Measurements from ENCODE around the gene TASL. TPM values are rescaled to one million over a fixed set of nuclear protein-coding genes. Genes with fewer than 3 reads are reported as not detected.
A peak's percentile ranks its signal among the peaks of the same experiment; 100 is the strongest.

The TASL gene, protein sequence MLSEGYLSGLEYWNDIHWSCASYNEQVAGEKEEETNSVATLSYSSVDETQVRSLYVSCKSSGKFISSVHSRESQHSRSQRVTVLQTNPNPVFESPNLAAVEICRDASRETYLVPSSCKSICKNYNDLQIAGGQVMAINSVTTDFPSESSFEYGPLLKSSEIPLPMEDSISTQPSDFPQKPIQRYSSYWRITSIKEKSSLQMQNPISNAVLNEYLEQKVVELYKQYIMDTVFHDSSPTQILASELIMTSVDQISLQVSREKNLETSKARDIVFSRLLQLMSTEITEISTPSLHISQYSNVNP
- not detected in 2 replicates for polyA plus RNA-seq (2011; rRNA removed)
- polyA plus RNA-seq (2012; cell fraction: cytosol; rRNA removed): not detected in 2 replicates
- polyA plus RNA-seq (2012; cell fraction: nucleus; rRNA removed): not detected in 2 replicates
- polyA plus RNA-seq (2017; fragmentation: RNase III; extraction: RNeasy Plus Mini Kit Qiagen cat#74134 plus additional on column Dnase treatment): not detected in 3 replicates
- not detected in 2 replicates for polyA minus RNA-seq (2011; rRNA and poly(A)+ RNA removed)

GRCh38 chrX:30577362-30577991 lies at the start of gene TASL:
TASL (minus strand) TSS chrX:30577766; CDS start chrX:30560355, 17,411 bp downstream.
- ChIA-PET CTCF (interaction anchor here (0.7 kb wide), 1 partner anchor 258 kb away, joined by 3 read pairs; no protein-coding TSS in a partner anchor), POLR2A (no interaction called here)
- Histone ChIP-seq H3K27ac (no peak within 1 kb of the TSS), H3K4me3 (no peak within 1 kb of the TSS), H3K4me2 (no peak within 1 kb of the TSS), H3K9me3 (no peaks in the 10 kb centered on the region), H3K4me1 (no peaks in the 10 kb centered on the region)
- WGBS (ENCODE audit: missing lambda C conversion rate): 54% methylated on average over 10 of the region's 10 CpGs
- ATAC-seq (no peak), DNase-seq (ENCODE audit: low read depth in 1 of 2, low spot score in 1 of 2) (no peak), FAIRE-seq (no peak)
- TF ChIP-seq JUNB (IDR thresholded peaks at IDR 0.05) (no peak), ATOH8 (CRISPR knock-in tag; IDR thresholded peaks at IDR 0.05; ENCODE audit: low read depth) (no peak), USF2 (IDR thresholded peaks at IDR 0.05) (no peak), ELK1 (IDR thresholded peaks at IDR 0.05; ENCODE audit: low read depth, low read length) (no peak), NFE2L2 (conservative IDR thresholded peaks at IDR 0.05; ENCODE audit: low read length) (no peak), E2F6 (IDR thresholded peaks at IDR 0.05; ENCODE audit: borderline replicate concordance, low read depth) (no peak)

- peaks cover 7% of the 10 kb centered on the region; the same call in 1 of the 3 replicates for H3K4me1 ChIP-seq
- ChIA-PET POLR2A (no interaction called here), CTCF (interaction anchor here (0.6 kb wide), 1 partner anchor 9 kb away, joined by 3 read pairs; no protein-coding TSS in a partner anchor)
- WGBS (ENCODE audit: missing lambda C conversion rate): 13% methylated on average over 2 of the region's 2 CpGs
- DNase-seq (ENCODE audit: low read depth in 1 of 2, low spot score in 1 of 2) (no peak), ATAC-seq (no peak), FAIRE-seq (peak; percentile 51)
- TF ChIP-seq, protein P1, sequence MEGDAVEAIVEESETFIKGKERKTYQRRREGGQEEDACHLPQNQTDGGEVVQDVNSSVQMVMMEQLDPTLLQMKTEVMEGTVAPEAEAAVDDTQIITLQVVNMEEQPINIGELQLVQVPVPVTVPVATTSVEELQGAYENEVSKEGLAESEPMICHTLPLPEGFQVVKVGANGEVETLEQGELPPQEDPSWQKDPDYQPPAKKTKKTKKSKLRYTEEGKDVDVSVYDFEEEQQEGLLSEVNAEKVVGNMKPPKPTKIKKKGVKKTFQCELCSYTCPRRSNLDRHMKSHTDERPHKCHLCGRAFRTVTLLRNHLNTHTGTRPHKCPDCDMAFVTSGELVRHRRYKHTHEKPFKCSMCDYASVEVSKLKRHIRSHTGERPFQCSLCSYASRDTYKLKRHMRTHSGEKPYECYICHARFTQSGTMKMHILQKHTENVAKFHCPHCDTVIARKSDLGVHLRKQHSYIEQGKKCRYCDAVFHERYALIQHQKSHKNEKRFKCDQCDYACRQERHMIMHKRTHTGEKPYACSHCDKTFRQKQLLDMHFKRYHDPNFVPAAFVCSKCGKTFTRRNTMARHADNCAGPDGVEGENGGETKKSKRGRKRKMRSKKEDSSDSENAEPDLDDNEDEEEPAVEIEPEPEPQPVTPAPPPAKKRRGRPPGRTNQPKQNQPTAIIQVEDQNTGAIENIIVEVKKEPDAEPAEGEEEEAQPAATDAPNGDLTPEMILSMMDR (IDR thresholded peaks at IDR 0.05): no peak
- TF ChIP-seq, protein P2, sequence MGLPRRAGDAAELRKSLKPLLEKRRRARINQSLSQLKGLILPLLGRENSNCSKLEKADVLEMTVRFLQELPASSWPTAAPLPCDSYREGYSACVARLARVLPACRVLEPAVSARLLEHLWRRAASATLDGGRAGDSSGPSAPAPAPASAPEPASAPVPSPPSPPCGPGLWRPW (IDR thresholded peaks at IDR 0.05): no peak
- TF ChIP-seq PHF8 (IDR thresholded peaks at IDR 0.05; ENCODE audit: borderline replicate concordance, low read depth): no peak
- H3K4me2 ChIP-seq: no peak overlapping the region; the same call in 2 of the 3 replicates
- no peak overlapping the region for H3K27ac ChIP-seq
- H3K4me3 ChIP-seq: no peak overlapping the region
- no peaks in the 10 kb centered on the region for H3K9me3 ChIP-seq
These were observed 48.8 kb upstream of the TASL start for GRCh38 chrX:30626402-30626801.

DNA sequence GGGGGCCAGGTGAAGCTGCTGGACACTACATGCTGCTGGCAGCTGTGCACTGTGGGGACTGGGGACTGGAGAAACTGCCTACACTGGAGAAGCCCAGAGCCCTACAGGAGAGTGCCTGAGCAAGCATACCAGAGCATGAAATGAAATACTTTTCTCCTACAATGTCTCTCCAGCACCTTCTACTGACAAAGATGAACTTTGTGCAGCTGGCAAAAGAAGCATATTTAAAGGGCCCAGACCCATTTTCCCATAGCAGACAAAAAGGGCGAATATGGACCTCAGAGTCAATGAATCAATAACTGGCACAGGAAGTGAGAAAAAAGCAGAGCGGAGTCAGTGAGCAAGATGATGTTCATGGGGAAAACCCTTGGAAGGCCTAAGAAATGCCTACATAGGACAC lies 44.8 kb upstream of the TASL start:
- peaks cover 3% of the 10 kb centered on the region; the same call in 1 of the 3 replicates for H3K4me1 ChIP-seq
- H3K9me3 ChIP-seq: no peaks in the 10 kb centered on the region
- CTCF ChIA-PET: no interaction called here
- TF ChIP-seq HOXA7 (CRISPR knock-in tag; IDR thresholded peaks at IDR 0.05): no peak
- TF ChIP-seq ZNF302 (CRISPR knock-in tag; IDR thresholded peaks at IDR 0.05): no peak
- no peak for TF ChIP-seq FOSB (CRISPR knock-in tag; IDR thresholded peaks at IDR 0.05)
- FAIRE-seq (no peak), DNase-seq (ENCODE audit: low read depth in 1 of 2, low spot score in 1 of 2) (no peak), ATAC-seq (no peak)
- POLR2A ChIA-PET: no interaction called here
- H3K4me3 ChIP-seq: no peak overlapping the region
- no peak overlapping the region for H3K4me2 ChIP-seq
- 85% methylated on average over 2 of the region's 2 CpGs for WGBS (ENCODE audit: missing lambda C conversion rate)
- H3K27ac ChIP-seq: no peak overlapping the region

All from A549 (cell line).